ENCODE results near the gene MAGEB17.

Gene MAGEB17

DNA sequence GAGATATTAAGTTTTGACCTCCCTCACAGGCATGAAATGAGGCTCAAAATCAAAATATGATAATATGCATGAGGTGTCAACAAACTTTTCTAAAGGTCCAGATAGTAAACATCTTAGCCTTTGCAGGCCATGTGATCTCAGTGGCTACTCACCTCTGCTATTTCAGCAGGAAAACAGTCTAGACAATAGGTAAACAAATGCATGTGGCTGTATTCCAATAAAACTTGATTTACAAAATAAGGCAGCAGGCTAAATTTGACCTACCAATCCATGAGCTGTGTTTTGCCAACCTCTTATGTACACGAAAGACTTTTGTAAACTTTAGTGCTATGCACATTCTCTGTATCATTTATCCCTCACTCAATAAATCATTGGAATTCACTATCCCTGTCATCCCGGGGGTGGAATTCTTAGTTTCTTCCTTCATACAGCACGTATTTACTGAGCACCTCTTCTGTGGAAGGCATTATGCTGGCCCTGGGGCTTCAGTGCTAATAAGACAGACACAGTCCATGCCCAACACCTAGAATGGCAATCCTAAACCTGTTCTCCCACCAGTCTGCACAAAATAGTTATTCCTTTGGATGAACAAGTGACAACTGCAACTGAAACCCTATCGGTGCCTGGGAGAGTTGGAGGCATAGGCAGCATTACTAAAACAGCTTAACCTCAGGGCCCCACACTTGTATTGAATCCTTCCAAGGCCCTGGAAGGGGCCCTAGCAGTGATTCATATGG lies 19.9 kb downstream of the MAGEB17 start:
- H3K9ac ChIP-seq (ENCODE audit: low read length), result no peak overlapping the region
- no peaks in the 10 kb centered on the region for H3K36me3 ChIP-seq (ENCODE audit: control insufficient read depth, low read depth, low read length)
- peaks cover 25% of the 10 kb centered on the region for H3K4me1 ChIP-seq (ENCODE audit: control insufficient read depth, low read depth, low read length)
- no peak overlapping the region for H3K27ac ChIP-seq (ENCODE audit: low read length)
- H3K27me3 ChIP-seq (ENCODE audit: control insufficient read depth, insufficient read depth, low read length), result no peaks in the 10 kb centered on the region
- no peak overlapping the region for H3K4me3 ChIP-seq (ENCODE audit: low read length)
- no peaks in the 10 kb centered on the region for H3K9me3 ChIP-seq (ENCODE audit: control insufficient read depth, low read depth, low read length)

DNA sequence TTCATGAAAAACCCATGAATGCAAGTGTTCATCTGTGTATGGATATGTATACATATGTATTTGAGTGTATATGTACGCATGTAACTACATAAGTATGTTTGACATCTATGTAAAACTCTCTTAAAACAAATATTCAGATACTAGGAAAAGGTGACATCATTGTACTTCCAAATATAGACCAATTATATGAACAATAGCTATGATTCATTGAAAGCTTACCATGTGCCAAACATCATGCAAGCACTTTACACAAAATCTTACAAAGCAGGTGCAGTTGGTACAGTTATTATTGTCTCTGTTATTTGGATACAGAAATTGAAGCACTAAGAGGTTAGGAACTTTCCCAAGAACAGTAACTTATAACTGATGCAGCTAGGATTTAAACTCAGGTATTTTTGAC lies 21.4 kb downstream of the MAGEB17 start:
- Histone ChIP-seq H3K9ac (ENCODE audit: low read length) (no peak overlapping the region), H3K9me3 (ENCODE audit: control insufficient read depth, low read depth, low read length) (no peaks in the 10 kb centered on the region), H3K4me3 (ENCODE audit: low read length) (no peak overlapping the region), H3K4me1 (ENCODE audit: control insufficient read depth, low read depth, low read length) (peaks cover 25% of the 10 kb centered on the region), H3K27ac (ENCODE audit: low read length) (no peak overlapping the region), H3K27me3 (ENCODE audit: control insufficient read depth, insufficient read depth, low read length) (no peaks in the 10 kb centered on the region), H3K36me3 (ENCODE audit: control insufficient read depth, low read depth, low read length) (no peaks in the 10 kb centered on the region)

DNA sequence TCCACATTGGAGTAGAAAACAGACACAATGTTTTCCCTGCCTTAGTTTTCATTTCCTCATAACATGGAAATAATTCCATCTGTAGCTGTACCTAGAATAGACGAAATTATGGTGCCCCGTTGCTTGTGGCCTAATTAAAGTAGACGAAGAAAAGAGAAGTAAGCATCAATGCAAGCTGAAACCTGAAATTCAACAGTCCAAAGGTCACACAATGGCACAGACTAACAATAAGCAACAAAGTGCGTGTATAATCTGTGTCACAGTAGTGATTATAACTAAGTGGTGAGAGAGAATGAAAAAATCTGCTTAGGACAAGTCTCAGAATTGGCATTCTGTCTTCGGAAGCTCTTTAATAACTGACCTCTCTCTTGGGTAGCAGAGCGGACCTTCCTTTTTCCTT lies 24.3 kb downstream of the MAGEB17 start:
- peaks cover 14% of the 10 kb centered on the region for H3K4me1 ChIP-seq (ENCODE audit: control insufficient read depth, low read depth, low read length)
- no peak overlapping the region for H3K9ac ChIP-seq (ENCODE audit: low read length)

DNA sequence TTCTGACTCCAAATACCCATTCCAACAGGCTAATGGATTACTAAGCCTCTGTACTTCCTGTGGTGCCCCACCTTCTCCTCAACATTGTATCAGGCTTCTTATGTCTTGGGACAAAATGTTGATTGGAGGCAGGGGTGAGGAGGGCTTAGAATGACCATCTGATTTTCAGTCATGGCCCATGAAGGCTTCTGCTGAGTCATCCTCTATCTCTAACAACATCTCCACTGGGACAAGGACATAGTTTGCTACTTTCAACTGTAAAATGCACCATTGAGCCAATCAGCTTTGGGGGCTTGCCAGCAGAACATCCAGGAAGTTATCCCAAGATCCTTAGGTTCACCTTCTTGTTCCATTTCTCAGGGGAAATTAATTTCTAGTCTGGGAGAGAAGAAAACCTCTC lies 29.5 kb downstream of the MAGEB17 start:
- Histone ChIP-seq H3K4me1 (ENCODE audit: control insufficient read depth, low read depth, low read length) (peaks cover 20% of the 10 kb centered on the region), H3K4me3 (ENCODE audit: low read length) (no peak overlapping the region), H3K9me3 (ENCODE audit: control insufficient read depth, low read depth, low read length) (no peaks in the 10 kb centered on the region), H3K27me3 (ENCODE audit: control insufficient read depth, insufficient read depth, low read length) (no peaks in the 10 kb centered on the region), H3K27ac (ENCODE audit: low read length) (no peak overlapping the region), H3K36me3 (ENCODE audit: control insufficient read depth, low read depth, low read length) (no peaks in the 10 kb centered on the region), H3K9ac (ENCODE audit: low read length) (no peak overlapping the region)

More for the DNA sequence above, 24.3 kb downstream of the MAGEB17 start:
- no peaks in the 10 kb centered on the region for H3K9me3 ChIP-seq (ENCODE audit: control insufficient read depth, low read depth, low read length)
- H3K27me3 ChIP-seq (ENCODE audit: control insufficient read depth, insufficient read depth, low read length), result no peaks in the 10 kb centered on the region
- H3K27ac ChIP-seq (ENCODE audit: low read length), result no peak overlapping the region
- H3K4me3 ChIP-seq (ENCODE audit: low read length), result no peak overlapping the region
- no peaks in the 10 kb centered on the region for H3K36me3 ChIP-seq (ENCODE audit: control insufficient read depth, low read depth, low read length)

DNA sequence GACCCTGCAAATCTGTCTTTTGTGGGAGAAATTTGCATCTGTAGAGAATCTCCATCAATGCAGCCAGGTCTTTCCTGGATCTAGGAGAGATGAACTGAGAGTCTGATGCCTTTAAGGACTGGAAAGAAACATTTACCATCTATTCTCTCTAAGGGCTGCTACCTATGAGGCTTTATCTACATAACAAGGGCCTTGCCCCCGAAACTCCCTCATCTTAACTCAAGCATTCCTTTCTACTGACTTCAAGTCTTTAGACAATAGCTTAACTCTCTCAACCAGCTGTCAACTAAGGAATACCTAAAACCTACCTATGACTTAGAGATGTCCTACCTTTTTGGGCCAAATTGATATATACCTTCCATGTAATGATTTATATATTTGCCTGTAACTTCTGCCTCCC lies 32.1 kb downstream of the MAGEB17 start:
- Histone ChIP-seq H3K36me3 (ENCODE audit: control insufficient read depth, low read depth, low read length) (no peaks in the 10 kb centered on the region), H3K27ac (ENCODE audit: low read length) (no peak overlapping the region), H3K27me3 (ENCODE audit: control insufficient read depth, insufficient read depth, low read length) (no peaks in the 10 kb centered on the region), H3K9ac (ENCODE audit: low read length) (no peak overlapping the region), H3K4me3 (ENCODE audit: low read length) (no peak overlapping the region), H3K9me3 (ENCODE audit: control insufficient read depth, low read depth, low read length) (no peaks in the 10 kb centered on the region), H3K4me1 (ENCODE audit: control insufficient read depth, low read depth, low read length) (peaks cover 20% of the 10 kb centered on the region)

DNA sequence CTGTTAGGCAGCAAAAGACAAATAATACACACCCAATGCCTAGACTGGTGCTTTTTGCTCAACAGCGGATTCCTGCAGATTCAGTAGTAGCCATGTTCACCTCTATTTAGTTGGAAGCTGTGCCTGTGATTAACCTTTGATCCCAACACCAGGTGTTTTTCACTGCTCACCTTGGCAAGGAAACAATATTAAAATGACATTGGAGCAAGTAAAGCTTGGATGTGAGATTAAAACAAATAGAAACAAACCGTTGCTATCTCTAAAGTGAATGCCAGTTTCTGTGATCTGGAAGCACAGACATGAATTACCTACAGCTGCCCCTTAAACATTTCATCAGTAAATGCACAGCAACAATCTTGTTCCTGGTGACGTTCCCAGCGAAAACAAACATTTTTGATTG lies 35.7 kb downstream of the MAGEB17 start:
- Histone ChIP-seq H3K4me3 (ENCODE audit: low read length) (no peak overlapping the region), H3K9ac (ENCODE audit: low read length) (no peak overlapping the region)

DNA sequence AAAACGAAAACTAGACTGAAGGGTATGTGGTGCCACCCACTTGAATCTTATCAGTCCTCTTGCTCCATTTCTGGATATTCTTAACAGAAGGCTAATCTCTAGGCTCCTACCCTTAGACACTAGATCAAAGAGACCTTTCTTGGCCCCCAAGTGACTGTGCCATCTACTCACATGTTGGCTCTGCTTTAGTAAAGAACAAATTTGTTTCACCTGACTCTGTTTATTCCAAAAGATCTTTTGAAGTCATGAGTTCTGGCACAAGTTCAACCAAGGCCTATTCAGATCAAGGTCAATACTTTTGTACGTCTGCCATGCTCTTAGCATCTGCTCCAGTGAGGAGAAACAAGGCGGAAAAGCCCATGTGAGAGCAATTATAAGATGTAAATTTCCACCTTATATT lies 37.3 kb downstream of the MAGEB17 start:
- H3K4me3 ChIP-seq (ENCODE audit: low read length), result no peak overlapping the region
- H3K36me3 ChIP-seq (ENCODE audit: control insufficient read depth, low read depth, low read length), result no peaks in the 10 kb centered on the region
- H3K27me3 ChIP-seq (ENCODE audit: control insufficient read depth, insufficient read depth, low read length), result no peaks in the 10 kb centered on the region
- H3K9me3 ChIP-seq (ENCODE audit: control insufficient read depth, low read depth, low read length), result no peaks in the 10 kb centered on the region
- no peak overlapping the region for H3K9ac ChIP-seq (ENCODE audit: low read length)
- no peak overlapping the region for H3K27ac ChIP-seq (ENCODE audit: low read length)
- peaks cover 19% of the 10 kb centered on the region for H3K4me1 ChIP-seq (ENCODE audit: control insufficient read depth, low read depth, low read length)

More for the DNA sequence above, 35.7 kb downstream of the MAGEB17 start:
- Histone ChIP-seq H3K27me3 (ENCODE audit: control insufficient read depth, insufficient read depth, low read length) (no peaks in the 10 kb centered on the region), H3K36me3 (ENCODE audit: control insufficient read depth, low read depth, low read length) (no peaks in the 10 kb centered on the region), H3K27ac (ENCODE audit: low read length) (no peak overlapping the region), H3K4me1 (ENCODE audit: control insufficient read depth, low read depth, low read length) (peaks cover 20% of the 10 kb centered on the region), H3K9me3 (ENCODE audit: control insufficient read depth, low read depth, low read length) (no peaks in the 10 kb centered on the region)

DNA sequence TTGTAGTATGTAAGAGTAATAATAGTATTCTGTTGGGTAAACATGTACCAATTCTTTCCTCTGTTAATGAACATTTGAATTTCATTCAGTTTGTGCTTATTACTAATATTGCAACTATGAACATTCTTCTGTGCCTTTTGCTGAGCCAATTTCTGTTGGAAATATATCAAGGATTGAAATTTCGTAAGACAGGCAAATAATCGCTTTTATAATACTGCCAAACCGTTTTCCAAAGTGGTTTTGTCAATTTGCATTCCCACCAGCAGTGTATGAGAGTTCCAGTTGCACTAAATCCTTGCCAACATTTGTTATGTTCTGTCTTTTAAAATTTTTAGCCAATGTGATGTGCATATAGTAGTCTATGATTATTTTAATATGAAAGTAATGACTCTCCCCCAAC lies 38.6 kb downstream of the MAGEB17 start:
- H3K27ac ChIP-seq (ENCODE audit: low read length), result no peak overlapping the region
- no peaks in the 10 kb centered on the region for H3K9me3 ChIP-seq (ENCODE audit: control insufficient read depth, low read depth, low read length)
- H3K4me3 ChIP-seq (ENCODE audit: low read length), result no peak overlapping the region

DNA sequence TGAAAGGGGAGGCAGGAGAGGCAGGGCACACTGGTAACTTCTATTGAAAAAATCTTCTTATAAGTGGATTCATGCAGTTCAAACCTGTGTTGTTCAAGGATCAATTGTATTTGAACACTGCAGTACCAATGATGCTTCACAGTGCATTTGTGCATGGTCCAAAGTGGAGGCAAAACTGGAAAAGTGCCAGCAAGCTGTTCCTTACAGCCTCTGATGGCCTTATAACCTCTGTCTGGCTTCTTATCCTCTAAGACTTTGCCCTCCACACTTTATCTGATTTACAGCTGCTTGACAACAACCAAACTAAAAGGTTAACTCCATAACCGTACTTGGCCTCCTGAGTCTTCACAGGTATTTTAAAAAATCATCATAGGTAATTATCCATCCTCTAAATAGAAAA lies 40.4 kb downstream of the MAGEB17 start:
- peaks cover 19% of the 10 kb centered on the region for H3K4me1 ChIP-seq (ENCODE audit: control insufficient read depth, low read depth, low read length)
- no peak overlapping the region for H3K9ac ChIP-seq (ENCODE audit: low read length)
- H3K27ac ChIP-seq (ENCODE audit: low read length), result no peak overlapping the region
- no peak overlapping the region for H3K4me3 ChIP-seq (ENCODE audit: low read length)
- H3K9me3 ChIP-seq (ENCODE audit: control insufficient read depth, low read depth, low read length), result no peaks in the 10 kb centered on the region
- H3K36me3 ChIP-seq (ENCODE audit: control insufficient read depth, low read depth, low read length), result no peaks in the 10 kb centered on the region
- no peaks in the 10 kb centered on the region for H3K27me3 ChIP-seq (ENCODE audit: control insufficient read depth, insufficient read depth, low read length)

More for the DNA sequence above, 38.6 kb downstream of the MAGEB17 start:
- peaks cover 11% of the 10 kb centered on the region for H3K4me1 ChIP-seq (ENCODE audit: control insufficient read depth, low read depth, low read length)
- no peaks in the 10 kb centered on the region for H3K27me3 ChIP-seq (ENCODE audit: control insufficient read depth, insufficient read depth, low read length)
- no peak overlapping the region for H3K9ac ChIP-seq (ENCODE audit: low read length)
- no peaks in the 10 kb centered on the region for H3K36me3 ChIP-seq (ENCODE audit: control insufficient read depth, low read depth, low read length)

DNA sequence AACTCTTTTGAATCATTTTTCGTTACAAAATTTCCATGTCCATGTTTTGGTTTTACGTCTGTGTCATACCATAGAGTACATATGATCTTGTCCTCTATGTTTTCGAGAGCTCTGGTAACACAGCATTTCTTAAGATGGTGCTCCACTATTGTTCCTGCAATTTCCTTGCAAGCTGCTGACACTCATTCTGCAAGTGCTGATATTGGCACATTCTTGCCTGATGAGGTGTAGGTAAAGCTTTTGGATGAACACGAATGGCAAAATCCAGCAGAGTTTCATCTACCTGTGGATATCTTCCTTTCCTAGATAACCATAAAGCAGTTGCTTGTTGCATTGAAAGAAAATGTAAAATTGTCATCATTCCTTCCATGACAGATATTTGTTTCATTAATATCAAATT lies 41.3 kb downstream of the MAGEB17 start:
- Histone ChIP-seq H3K27me3 (ENCODE audit: control insufficient read depth, insufficient read depth, low read length) (no peaks in the 10 kb centered on the region), H3K27ac (ENCODE audit: low read length) (no peak overlapping the region), H3K9me3 (ENCODE audit: control insufficient read depth, low read depth, low read length) (no peaks in the 10 kb centered on the region), H3K36me3 (ENCODE audit: control insufficient read depth, low read depth, low read length) (no peaks in the 10 kb centered on the region), H3K9ac (ENCODE audit: low read length) (no peak overlapping the region), H3K4me1 (ENCODE audit: control insufficient read depth, low read depth, low read length) (peaks cover 19% of the 10 kb centered on the region), H3K4me3 (ENCODE audit: low read length) (no peak overlapping the region)

DNA sequence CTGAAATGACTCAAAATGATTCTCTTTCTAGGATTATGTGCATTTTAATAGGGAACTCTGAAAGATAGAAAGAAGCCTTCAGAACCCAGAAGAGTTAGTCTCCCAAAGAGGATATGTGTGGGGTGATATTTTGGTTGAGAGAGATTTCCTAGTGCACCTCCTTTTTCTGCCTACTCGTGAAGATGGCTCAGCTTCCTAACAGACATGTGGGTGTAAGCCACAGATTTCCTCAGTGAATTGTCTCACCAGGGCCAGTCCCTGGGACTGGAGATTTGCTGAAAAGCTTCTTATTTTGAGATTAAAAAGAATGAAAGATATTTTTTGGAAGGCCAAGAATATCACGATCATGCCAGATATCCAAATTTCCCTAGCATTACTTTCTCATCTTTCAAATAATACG lies 42.8 kb downstream of the MAGEB17 start:
- Histone ChIP-seq H3K4me1 (ENCODE audit: control insufficient read depth, low read depth, low read length) (peaks cover 21% of the 10 kb centered on the region), H3K4me3 (ENCODE audit: low read length) (no peak overlapping the region), H3K36me3 (ENCODE audit: control insufficient read depth, low read depth, low read length) (no peaks in the 10 kb centered on the region), H3K9me3 (ENCODE audit: control insufficient read depth, low read depth, low read length) (no peaks in the 10 kb centered on the region), H3K27me3 (ENCODE audit: control insufficient read depth, insufficient read depth, low read length) (no peaks in the 10 kb centered on the region), H3K27ac (ENCODE audit: low read length) (no peak overlapping the region), H3K9ac (ENCODE audit: low read length) (no peak overlapping the region)

DNA sequence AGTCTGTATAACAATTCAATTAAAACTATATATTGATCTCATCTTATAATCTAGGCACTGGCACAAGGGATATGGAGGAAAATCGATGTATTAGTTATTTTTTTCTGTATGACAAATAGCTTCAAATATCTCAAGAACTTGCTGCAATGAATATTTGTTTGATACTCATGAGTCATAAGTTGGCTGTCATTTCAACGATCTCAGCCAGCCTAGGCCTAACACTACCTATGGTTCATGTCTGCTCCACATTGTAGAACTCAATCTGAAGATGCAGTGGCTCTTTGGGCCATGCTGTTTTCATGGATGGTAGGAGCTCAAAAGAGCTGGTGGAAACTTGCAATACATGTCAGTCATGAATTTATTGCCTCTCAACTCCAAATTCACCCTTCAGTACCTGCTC lies 44.7 kb downstream of the MAGEB17 start:
- no peaks in the 10 kb centered on the region for H3K36me3 ChIP-seq (ENCODE audit: control insufficient read depth, low read depth, low read length)
- no peak overlapping the region for H3K4me3 ChIP-seq (ENCODE audit: low read length)
- no peak overlapping the region for H3K27ac ChIP-seq (ENCODE audit: low read length)
- H3K9ac ChIP-seq (ENCODE audit: low read length), result no peak overlapping the region
- no peaks in the 10 kb centered on the region for H3K27me3 ChIP-seq (ENCODE audit: control insufficient read depth, insufficient read depth, low read length)
- H3K4me1 ChIP-seq (ENCODE audit: control insufficient read depth, low read depth, low read length), result peaks cover 37% of the 10 kb centered on the region
- H3K9me3 ChIP-seq (ENCODE audit: control insufficient read depth, low read depth, low read length), result no peaks in the 10 kb centered on the region
